ENCODE data around the gene FRK. TPM values are rescaled to one million over a fixed set of nuclear protein-coding genes. Genes with fewer than 3 reads are reported as not detected.

The FRK gene
- total RNA-seq, 3 donors from 2014 or later = 8.0 to 25.8 (median 23.2) TPM

DNA sequence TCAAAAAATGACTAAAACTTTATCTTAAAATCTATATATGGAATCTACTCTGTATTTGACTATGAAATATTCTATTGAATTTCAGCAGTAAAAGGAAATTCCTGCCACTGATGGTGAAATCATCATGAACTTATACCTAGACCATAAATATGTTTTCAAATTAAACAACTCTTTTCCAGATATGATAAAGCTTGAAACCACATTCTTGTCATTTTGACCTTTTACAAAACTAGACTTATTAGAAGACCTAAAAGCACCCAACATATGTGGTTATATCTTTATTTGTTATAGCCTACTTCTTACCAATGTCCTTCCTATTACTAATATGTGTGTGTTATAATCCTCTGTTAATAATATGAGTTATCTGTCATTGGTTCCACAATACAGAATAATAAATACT, 35.3 kb downstream of the FRK start:
- no peaks in the 10 kb centered on the region for H3K9me3 ChIP-seq
- intact Hi-C loops (cut with DNase I, micrococcal nuclease) = no loop called here
- TF ChIP-seq, protein P1, sequence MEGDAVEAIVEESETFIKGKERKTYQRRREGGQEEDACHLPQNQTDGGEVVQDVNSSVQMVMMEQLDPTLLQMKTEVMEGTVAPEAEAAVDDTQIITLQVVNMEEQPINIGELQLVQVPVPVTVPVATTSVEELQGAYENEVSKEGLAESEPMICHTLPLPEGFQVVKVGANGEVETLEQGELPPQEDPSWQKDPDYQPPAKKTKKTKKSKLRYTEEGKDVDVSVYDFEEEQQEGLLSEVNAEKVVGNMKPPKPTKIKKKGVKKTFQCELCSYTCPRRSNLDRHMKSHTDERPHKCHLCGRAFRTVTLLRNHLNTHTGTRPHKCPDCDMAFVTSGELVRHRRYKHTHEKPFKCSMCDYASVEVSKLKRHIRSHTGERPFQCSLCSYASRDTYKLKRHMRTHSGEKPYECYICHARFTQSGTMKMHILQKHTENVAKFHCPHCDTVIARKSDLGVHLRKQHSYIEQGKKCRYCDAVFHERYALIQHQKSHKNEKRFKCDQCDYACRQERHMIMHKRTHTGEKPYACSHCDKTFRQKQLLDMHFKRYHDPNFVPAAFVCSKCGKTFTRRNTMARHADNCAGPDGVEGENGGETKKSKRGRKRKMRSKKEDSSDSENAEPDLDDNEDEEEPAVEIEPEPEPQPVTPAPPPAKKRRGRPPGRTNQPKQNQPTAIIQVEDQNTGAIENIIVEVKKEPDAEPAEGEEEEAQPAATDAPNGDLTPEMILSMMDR (IDR thresholded peaks at IDR 0.05) = no peak
- H3K36me3 ChIP-seq (ENCODE audit: low read depth) = no peaks in the 10 kb centered on the region
- no peaks in the 10 kb centered on the region for H3K4me1 ChIP-seq (ENCODE audit: low read depth)
- ATAC-seq (no peak), DNase-seq (no peak)
- no peak overlapping the region for H3K4me3 ChIP-seq

DNA sequence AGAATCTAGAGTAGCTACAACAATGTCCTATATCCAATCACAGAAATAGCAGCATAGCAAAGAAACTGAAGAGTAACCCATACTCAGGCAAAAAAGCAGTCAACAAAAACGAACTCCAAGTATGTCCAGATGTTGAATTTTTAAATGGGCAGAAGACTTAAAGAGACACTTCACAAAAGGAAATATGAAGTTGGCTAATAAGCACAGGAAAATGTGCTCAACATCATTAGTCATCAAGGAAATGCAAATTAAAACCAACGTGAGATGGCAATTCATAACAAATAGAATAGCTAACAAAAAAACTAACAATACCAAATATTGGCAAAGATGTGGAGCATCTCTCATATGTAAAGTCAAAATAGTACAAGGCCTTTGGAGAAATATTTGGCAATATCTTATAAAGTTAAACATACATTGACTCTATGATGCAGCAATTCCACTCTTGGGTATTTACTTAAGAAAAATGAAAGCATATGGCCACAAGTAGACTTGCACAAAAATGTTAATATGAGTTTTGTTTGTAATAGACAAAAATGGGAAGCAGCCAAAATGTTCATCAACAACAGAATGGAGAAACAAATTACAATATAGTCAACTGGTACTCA, 37.7 kb downstream of the FRK start:
- ATAC-seq = no peak
- Histone ChIP-seq H3K36me3 (ENCODE audit: low read depth) (no peaks in the 10 kb centered on the region), H3K4me1 (ENCODE audit: low read depth) (no peaks in the 10 kb centered on the region), H3K4me3 (no peak overlapping the region), H3K9me3 (no peaks in the 10 kb centered on the region)
- TF ChIP-seq, protein P1 (IDR thresholded peaks at IDR 0.05) = no peak
- intact Hi-C loops (cut with DNase I, micrococcal nuclease) = no loop called here
- DNase-seq = no peak

DNA sequence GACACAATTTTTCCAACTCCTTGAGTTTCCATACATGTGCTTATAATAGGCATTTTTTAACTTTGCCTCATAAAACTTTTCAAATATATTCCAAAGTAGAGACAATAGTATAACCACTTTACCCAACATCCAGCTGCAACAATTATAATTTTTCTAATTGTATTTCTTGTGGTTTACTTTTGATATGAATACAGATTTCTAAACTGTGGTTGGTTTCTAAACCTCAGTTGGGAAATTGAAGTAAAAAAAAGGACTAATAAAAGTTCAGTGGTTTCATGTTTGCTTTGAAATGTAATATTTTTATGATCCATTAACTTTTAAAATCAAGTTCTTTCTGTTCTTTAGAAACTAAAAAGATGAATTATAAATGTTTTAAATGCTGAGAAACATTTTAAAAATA, 40.0 kb downstream of the FRK start:
- no peaks in the 10 kb centered on the region for H3K36me3 ChIP-seq (ENCODE audit: low read depth)
- intact Hi-C loops (cut with DNase I, micrococcal nuclease) = no loop called here
- ATAC-seq (no peak), DNase-seq (no peak)
- no peak overlapping the region for H3K4me3 ChIP-seq
- no peaks in the 10 kb centered on the region for H3K9me3 ChIP-seq
- peaks cover 21% of the 10 kb centered on the region for H3K4me1 ChIP-seq (ENCODE audit: low read depth)
- TF ChIP-seq, protein P1 (IDR thresholded peaks at IDR 0.05) = no peak

DNA sequence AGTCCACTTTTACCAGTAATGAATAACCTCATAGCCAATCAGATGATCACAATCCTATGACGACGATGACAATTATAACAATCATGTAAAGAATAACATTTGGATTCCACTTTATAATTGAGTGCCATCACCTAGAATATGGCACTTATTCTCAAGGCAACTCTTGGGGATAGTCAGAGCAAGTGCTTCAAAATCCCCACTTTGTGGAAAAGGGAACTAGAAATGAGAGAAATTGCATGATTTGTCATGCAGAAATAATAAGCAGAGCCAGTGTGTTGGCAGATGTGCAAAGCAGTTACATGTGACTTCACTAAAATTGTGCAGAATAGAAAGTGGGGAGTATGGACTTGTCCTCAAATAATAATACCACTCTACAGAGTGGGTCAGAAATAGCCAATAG, 41.3 kb downstream of the FRK start:
- Histone ChIP-seq H3K4me3 (no peak overlapping the region), H3K36me3 (ENCODE audit: low read depth) (no peaks in the 10 kb centered on the region), H3K4me1 (ENCODE audit: low read depth) (peaks cover 22% of the 10 kb centered on the region), H3K9me3 (no peaks in the 10 kb centered on the region)
- DNase-seq (no peak), ATAC-seq (no peak)
- intact Hi-C loops (cut with DNase I, micrococcal nuclease) = no loop called here
- TF ChIP-seq, protein P1 (IDR thresholded peaks at IDR 0.05) = no peak

DNA sequence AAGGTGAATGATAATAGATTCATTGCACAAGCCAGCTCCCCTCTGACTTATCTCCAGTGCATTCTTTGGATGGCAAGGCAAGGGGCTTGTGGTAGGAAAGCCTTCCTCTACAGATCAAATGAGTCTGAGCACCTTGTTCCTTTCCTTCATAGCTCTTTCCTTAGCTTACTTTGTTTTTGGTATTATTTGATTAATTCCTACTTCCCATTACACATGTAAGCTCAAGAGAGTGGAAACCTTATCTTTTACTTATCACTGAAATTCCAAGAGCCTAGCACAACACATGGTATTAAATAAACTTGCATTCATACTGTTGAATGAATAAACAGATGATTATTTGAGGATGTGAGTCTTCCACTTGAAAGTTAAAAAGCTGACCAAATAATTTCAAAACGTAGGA, 41.7 kb downstream of the FRK start:
- Histone ChIP-seq H3K4me3 (no peak overlapping the region), H3K4me1 (ENCODE audit: low read depth) (peaks cover 22% of the 10 kb centered on the region), H3K36me3 (ENCODE audit: low read depth) (no peaks in the 10 kb centered on the region), H3K9me3 (no peaks in the 10 kb centered on the region)
- no peak for DNase-seq
- TF ChIP-seq, protein P1 (IDR thresholded peaks at IDR 0.05) = no peak
- intact Hi-C loops (cut with DNase I, micrococcal nuclease) = no loop called here
- ATAC-seq = no peak
